ENCODE results near the gene AK1. TPM values are rescaled to one million over a fixed set of nuclear protein-coding genes. Genes with fewer than 3 reads are reported as not detected.

Gene AK1
- polyA plus RNA-seq (ENCODE audit: insufficient read length in 10 of 10) = 1,000 to 10,000 TPM in 7 of 10 donors, 100 to 1,000 TPM in 3; 607 to 1,079 (median 1,015) TPM
- long read RNA-seq, donor 1, transcript AK1-203 (7 exons, 2,266 nt) = major isoform, 330 of 520 reads
- long read RNA-seq, donor 1, partial matches to known transcripts = 145 of 520 reads
- long read RNA-seq, donor 1, other reads (novel, unspliced or antisense) = 44 of 520 reads
- long read RNA-seq, donor 2, transcript AK1-203 (7 exons, 2,266 nt) = major isoform, 264 of 405 reads
- long read RNA-seq, donor 2, partial matches to known transcripts = 101 of 405 reads
- long read RNA-seq, donor 2, other reads (novel, unspliced or antisense) = 39 of 405 reads
- long read RNA-seq, donor 3 = 0 reads
- long read RNA-seq, donor 4, transcript AK1-203 (7 exons, 2,266 nt) = major isoform, 292 of 396 reads
- long read RNA-seq, donor 4, partial matches to known transcripts = 90 of 396 reads
- long read RNA-seq, donor 4, other reads (novel, unspliced or antisense) = 13 of 396 reads
- long read RNA-seq, donor 5, transcript AK1-203 (7 exons, 2,266 nt) = major isoform, 279 of 419 reads
- long read RNA-seq, donor 5, partial matches to known transcripts = 122 of 419 reads
- long read RNA-seq, donor 5, other reads (novel, unspliced or antisense) = 17 of 419 reads
- long read RNA-seq, donor 6, transcript AK1-203 (7 exons, 2,266 nt) = major isoform, 345 of 491 reads
- long read RNA-seq, donor 6, partial matches to known transcripts = 94 of 491 reads
- long read RNA-seq, donor 6, other reads (novel, unspliced or antisense) = 51 of 491 reads
- long read RNA-seq, donor 7, transcript AK1-203 (7 exons, 2,266 nt) = major isoform, 290 of 379 reads
- long read RNA-seq, donor 7, partial matches to known transcripts = 51 of 379 reads
- long read RNA-seq, donor 7, other reads (novel, unspliced or antisense) = 38 of 379 reads
- long read RNA-seq, donor 8, transcript AK1-203 (7 exons, 2,266 nt) = major isoform, 100 of 159 reads
- long read RNA-seq, donor 8, partial matches to known transcripts = 44 of 159 reads
- long read RNA-seq, donor 8, other reads (novel, unspliced or antisense) = 13 of 159 reads
- long read RNA-seq, donor 9, transcript AK1-203 (7 exons, 2,266 nt) = major isoform, 42 of 49 reads
- long read RNA-seq, donor 9, partial matches to known transcripts = 7 of 49 reads
- long read RNA-seq, donor 9, other reads (novel, unspliced or antisense) = 0 of 49 reads

GRCh38 chr9:127877566-127877998, at the start of gene AK1:
Gene AK1 (minus strand): TSS chr9:127877675. CDS start chr9:127874617, 3,058 bp downstream.
- peak; percentile 62 to 86 (median 81) for DNase-seq

GRCh38 chr9:127926906-127927200, 49.4 kb upstream of the AK1 start:
- DNase-seq = no peak

- DNase-seq = no peak
Observed at GRCh38 chr9:127925959-127926905, 48.8 kb upstream of the AK1 start.

GRCh38 chr9:127924736-127925444, 47.4 kb upstream of the AK1 start:
- no peak for DNase-seq

- DNase-seq = peak in 1 of 3 donors; percentile 83
Observed at GRCh38 chr9:127923771-127924170, 46.3 kb upstream of the AK1 start.

- no peak for DNase-seq
Observed at GRCh38 chr9:127923046-127923445, 45.6 kb upstream of the AK1 start.

GRCh38 chr9:127921557-127922120, 44.2 kb upstream of the AK1 start:
- peak in 1 of 3 donors; percentile 79 for DNase-seq

GRCh38 chr9:127920794-127921193, 43.3 kb upstream of the AK1 start:
- DNase-seq = no peak

GRCh38 chr9:127919253-127919815, 41.9 kb upstream of the AK1 start:
- peak in 2 of 3 donors; percentile 58 to 95 for DNase-seq

- DNase-seq = no peak
Observed at GRCh38 chr9:127918183-127919107, 41.0 kb upstream of the AK1 start.

GRCh38 chr9:127917603-127918002, 40.1 kb upstream of the AK1 start:
- no peak for DNase-seq

GRCh38 chr9:127916720-127917581, 39.5 kb upstream of the AK1 start, which contains the start of gene ST6GALNAC4:
Gene ST6GALNAC4 (minus strand): TSS chr9:127917041. CDS start chr9:127916419, 622 bp downstream.
- DNase-seq = peak; percentile 91 to 95 (median 95)

GRCh38 chr9:127915801-127916719, 38.6 kb upstream of the AK1 start:
- no peak for DNase-seq

- DNase-seq = no peak
Observed at GRCh38 chr9:127915325-127915752, 37.9 kb upstream of the AK1 start.

GRCh38 chr9:127913682-127914081, 36.2 kb upstream of the AK1 start:
- no peak for DNase-seq

- DNase-seq = no peak
Observed at GRCh38 chr9:127912882-127913281, 35.4 kb upstream of the AK1 start.

Measured in muscle of back (tissue), 13 donors.